DND-41 (cell line): ENCODE data around the gene PGBD5.

Experiments used
- ATAC-seq: fragments of 200-7000 bp; cut with Tn5 transposase; 3 replicates; pipeline ENCODE4 v1.9.1; 2021; ENCODE audit warnings: low read depth; ENCODE audit not compliant: insufficient read depth
- DNase-seq: peaks from one replicate; pipeline ENCODE4 v3.0.0-alpha.2; 2020
- H2AFZ ChIP-seq: 2 replicates; pipeline ENCODE4 v1.6.0; 2012; ENCODE audit warnings: low read depth, low read length
- H3K27ac ChIP-seq: 2 replicates; pipeline ENCODE4 v1.5.1; 2012; ENCODE audit warnings: low read length, inconsistent platforms
- H3K27me3 ChIP-seq: fragments of 200-600 bp; sonication (generic); 2 replicates; pipeline ENCODE4 v1.6.0; 2012; ENCODE audit warnings: low read length, mild to moderate bottlenecking, inconsistent platforms; ENCODE audit not compliant: insufficient read depth, poor library complexity
- H3K36me3 ChIP-seq: 2 replicates; pipeline ENCODE4 v1.5.1; 2012; ENCODE audit warnings: low read length, inconsistent platforms; ENCODE audit not compliant: insufficient read depth
- H3K4me1 ChIP-seq: 2 replicates; pipeline ENCODE4 v1.5.1; 2012; ENCODE audit warnings: mild to moderate bottlenecking, low read length; ENCODE audit not compliant: insufficient read depth
- H3K4me2 ChIP-seq: 2 replicates; pipeline ENCODE4 v1.6.0; 2012; ENCODE audit warnings: mild to moderate bottlenecking, moderate library complexity, low read length, inconsistent platforms; ENCODE audit not compliant: insufficient read depth
- H3K4me3 ChIP-seq, 2 experiments: fragments of 200-600 bp in 1 of 2; shearing (Covaris generic) in 1 of 2; 2 replicates each; pipeline ENCODE4 v1.5.1; 2012 to 2016; ENCODE audit warnings: inconsistent platforms in 2 of 2, low read length in 2 of 2, mild to moderate bottlenecking in 2 of 2, low read depth in 1 of 2, moderate library complexity in 1 of 2
- H3K79me2 ChIP-seq: 2 replicates; pipeline ENCODE4 v1.6.0; 2012; ENCODE audit warnings: low read length, inconsistent platforms; ENCODE audit not compliant: insufficient read depth
- H3K9ac ChIP-seq: 2 replicates; pipeline ENCODE4 v1.6.0; 2012; ENCODE audit warnings: low read depth, mild to moderate bottlenecking, inconsistent platforms, low read length, moderate library complexity
- H3K9me3 ChIP-seq: 2 replicates; pipeline ENCODE4 v1.5.1; 2012; ENCODE audit warnings: low read length, moderate library complexity, mild to moderate bottlenecking, inconsistent platforms; ENCODE audit not compliant: insufficient read depth, severe bottlenecking
- H4K20me1 ChIP-seq: 2 replicates; pipeline ENCODE4 v1.6.0; 2012; ENCODE audit warnings: low read length; ENCODE audit not compliant: insufficient read depth
- CTCF ChIP-seq: IDR thresholded peaks from 2 replicates; pipeline ENCODE4 v1.5.1; 2012; ENCODE audit warnings: borderline replicate concordance, low read length, moderate library complexity, mild to moderate bottlenecking; ENCODE audit not compliant: poor library complexity, severe bottlenecking; ENCODE audit errors: extremely low read depth
- EZH2 ChIP-seq: IDR thresholded peaks from 3 replicates; pipeline ENCODE4 v1.6.1; 2012; ENCODE audit warnings: borderline replicate concordance, low read depth, mild to moderate bottlenecking, moderate library complexity, low read length, inconsistent platforms; ENCODE audit not compliant: severe bottlenecking

Gene PGBD5

GRCh38 chr1:230265200-230266115 is 160.7 kb downstream of the PGBD5 start:
- TF ChIP-seq CTCF, result no peak
- no peak for TF ChIP-seq EZH2
- peaks cover 23% of the 10 kb centered on the region for H3K79me2 ChIP-seq
- no peaks in the 10 kb centered on the region for H3K9me3 ChIP-seq
- no peak overlapping the region for H3K9ac ChIP-seq
- no peaks in the 10 kb centered on the region for H3K27me3 ChIP-seq
- no peak overlapping the region for H3K4me3 ChIP-seq
- no peak for DNase-seq
- H3K4me1 ChIP-seq, result no peaks in the 10 kb centered on the region
- peaks cover 99% of the 10 kb centered on the region for H3K36me3 ChIP-seq
- no peak overlapping the region for H2AFZ ChIP-seq
- H3K4me2 ChIP-seq, result no peak overlapping the region
- ATAC-seq, result no peak
- peaks cover 48% of the 10 kb centered on the region for H4K20me1 ChIP-seq
- H3K27ac ChIP-seq, result no peak overlapping the region
